Small intestine (tissue), 7 donors: Measurements from ENCODE around the gene ADARB2. TPM values are rescaled to one million over a fixed set of nuclear protein-coding genes. Genes with fewer than 3 reads are reported as not detected.
"Not testable (repeated sequence)": the region's sequence is repeated elsewhere in the genome, so short reads cannot be mapped to it uniquely, and the experiment has no call there.

Experiments
- DNase-seq, 2 donors: peaks; one replicate each; pipeline versions ENCODE4 v3.0.0 to v3.0.0-alpha.2; 2013
- FAIRE-seq: peaks from 2 replicates; lab custom pipeline; 2012; peaks lifted over from hg19 to GRCh38; lab: Jason Lieb, UNC
- H3K27ac ChIP-seq, 3 donors: one replicate each; pipeline ENCODE4 v1.5.1; 2013; ENCODE audit warnings: low read length in 2 of 3, mild to moderate bottlenecking in 2 of 3, control low read depth in 1 of 3, inconsistent platforms in 1 of 3, low read depth in 1 of 3, moderate library complexity in 1 of 3
- H3K27me3 ChIP-seq, 3 donors: one replicate each; pipeline ENCODE4 v1.6.1; 2013; ENCODE audit warnings: low read length in 3 of 3, inconsistent platforms in 1 of 3; ENCODE audit not compliant: control insufficient read depth in 3 of 3, insufficient read depth in 3 of 3
- H3K36me3 ChIP-seq, 3 donors: one replicate each; pipeline ENCODE4 v1.6.1; 2013; ENCODE audit warnings: low read length in 3 of 3, inconsistent platforms in 1 of 3, low read depth in 1 of 3, mild to moderate bottlenecking in 1 of 3, moderate library complexity in 1 of 3; ENCODE audit not compliant: control insufficient read depth in 3 of 3, insufficient read depth in 2 of 3
- H3K4me1 ChIP-seq, 3 donors: one replicate each; pipeline ENCODE4 v1.6.1; 2013; ENCODE audit warnings: low read length in 2 of 3, inconsistent platforms in 1 of 3, low read depth in 1 of 3, mild to moderate bottlenecking in 1 of 3, moderate library complexity in 1 of 3; ENCODE audit not compliant: control insufficient read depth in 3 of 3, insufficient read depth in 2 of 3
- H3K4me3 ChIP-seq, 3 donors: one replicate each; pipeline ENCODE4 v1.5.1; 2013; ENCODE audit warnings: low read length in 3 of 3, control low read depth in 1 of 3, inconsistent platforms in 1 of 3, low read depth in 1 of 3, mild to moderate bottlenecking in 1 of 3, moderate library complexity in 1 of 3
- H3K9me3 ChIP-seq, 2 donors: one replicate each; pipeline ENCODE4 v1.6.1; 2013; ENCODE audit warnings: low read depth in 1 of 2, low read length in 1 of 2; ENCODE audit not compliant: control insufficient read depth in 2 of 2, insufficient read depth in 1 of 2
- WGBS, 3 donors: extraction: QIAGEN DNeasy Blood & Tissue Kit; methylation state at CpG; one replicate each; pipeline ENCODE4 v1.1.7; 2013; 5-methylcytosine and 5-hydroxymethylcytosine counted together
- polyA plus RNA-seq, 4 donors: library from polyadenylated mRNA; stranded (reverse) in 3 of 4; unstranded in 1 of 4; fragments of 200-250 nt in 3 of 4; fragments of 120-200 nt in 1 of 4; gene quantifications; one replicate each; pipeline versions ENCODE4 v1.2.1 to v1.2.3, GENCODE V29; 2013
- donor health status: healthy with polysubstance abuse.
- donor health status: control.
- donor health status: control.
- donor health status: Bipolar disorder and iron deficiency.
- donor health status: healthy.

The ADARB2 gene
- polyA plus RNA-seq, 4 donors, result 0.35 to 1.8 (median 0.94) TPM

- H3K36me3 ChIP-seq, result no peaks in the 10 kb centered on the region
- FAIRE-seq, result no peak
- H3K9me3 ChIP-seq, result no peaks in the 10 kb centered on the region
- no peaks in the 10 kb centered on the region for H3K27me3 ChIP-seq
- no peak for DNase-seq
- no peak overlapping the region for H3K4me3 ChIP-seq
- no peak overlapping the region for H3K27ac ChIP-seq
- WGBS, 3 donors, result 89 to 92% (median 89%) methylated on average over 35 of the region's 35 CpGs
- no peaks in the 10 kb centered on the region for H3K4me1 ChIP-seq
Observed at GRCh38 chr10:1401071-1401965, 336.0 kb downstream of the ADARB2 start.

- DNase-seq, result no peak
- Histone ChIP-seq H3K4me1 (no peaks in the 10 kb centered on the region), H3K27me3 (no peaks in the 10 kb centered on the region), H3K36me3 (no peaks in the 10 kb centered on the region), H3K9me3 (no peaks in the 10 kb centered on the region), H3K27ac (no peak overlapping the region), H3K4me3 (no peak overlapping the region)
- 68 to 77% (median 76%) methylated on average over 30 of the region's 30 CpGs for WGBS, 3 donors
- no peak for FAIRE-seq
Observed at GRCh38 chr10:1400101-1401070, 336.9 kb downstream of the ADARB2 start.

- DNase-seq (no peak), FAIRE-seq (no peak)
- Histone ChIP-seq H3K4me3 (no peak overlapping the region), H3K9me3 (no peaks in the 10 kb centered on the region), H3K4me1 (no peaks in the 10 kb centered on the region), H3K27me3 (no peaks in the 10 kb centered on the region), H3K27ac (no peak overlapping the region), H3K36me3 (no peaks in the 10 kb centered on the region)
- 84 to 89% (median 88%) methylated on average over 11 of the region's 11 CpGs for WGBS, 3 donors
Observed at GRCh38 chr10:1399431-1400100, 337.8 kb downstream of the ADARB2 start.

- DNase-seq (no peak), FAIRE-seq (no peak)
- no peaks in the 10 kb centered on the region for H3K9me3 ChIP-seq
- H3K27ac ChIP-seq, result no peak overlapping the region
- no peaks in the 10 kb centered on the region for H3K4me1 ChIP-seq
- no peaks in the 10 kb centered on the region for H3K36me3 ChIP-seq
- no peaks in the 10 kb centered on the region for H3K27me3 ChIP-seq
- H3K4me3 ChIP-seq, result no peak overlapping the region
- 91% methylated on average over 19 of the region's 19 CpGs for WGBS, 3 donors
Observed at GRCh38 chr10:1398626-1399410, 338.5 kb downstream of the ADARB2 start.

GRCh38 chr10:1398116-1398515 lies 339.2 kb downstream of the ADARB2 start:
- not testable (repeated sequence) for DNase-seq, H3K4me3 ChIP-seq, H3K27me3 ChIP-seq, H3K9me3 ChIP-seq, H3K27ac ChIP-seq, FAIRE-seq, H3K4me1 ChIP-seq, H3K36me3 ChIP-seq
- 64 to 75% (median 71%) methylated on average over 15 of the region's 15 CpGs for WGBS, 3 donors

GRCh38 chr10:1396297-1396635 lies 341.1 kb downstream of the ADARB2 start:
- DNase-seq (no peak), FAIRE-seq (no peak)
- H3K27ac ChIP-seq, result no peak overlapping the region
- no peaks in the 10 kb centered on the region for H3K9me3 ChIP-seq
- no peaks in the 10 kb centered on the region for H3K4me1 ChIP-seq
- H3K4me3 ChIP-seq, result no peak overlapping the region
- WGBS, 3 donors, result 82 to 90% (median 88%) methylated on average over 20 of the region's 20 CpGs
- no peaks in the 10 kb centered on the region for H3K27me3 ChIP-seq
- H3K36me3 ChIP-seq, result no peaks in the 10 kb centered on the region

GRCh38 chr10:1395481-1396296 lies 341.6 kb downstream of the ADARB2 start:
- FAIRE-seq (no peak), DNase-seq (no peak)
- no peaks in the 10 kb centered on the region for H3K27me3 ChIP-seq
- no peak overlapping the region for H3K27ac ChIP-seq
- WGBS, 3 donors, result 92 to 95% (median 93%) methylated on average over 31 to 33 of the region's 33 CpGs
- no peaks in the 10 kb centered on the region for H3K9me3 ChIP-seq
- H3K36me3 ChIP-seq, result no peaks in the 10 kb centered on the region
- no peak overlapping the region for H3K4me3 ChIP-seq
- H3K4me1 ChIP-seq, result no peaks in the 10 kb centered on the region
